GM06990 (cell line): ENCODE data around the gene CNNM2.
"Not testable (repeated sequence)": the region's sequence is repeated elsewhere in the genome, so short reads cannot be mapped to it uniquely, and the experiment has no call there.

Experiments
- DNase-seq: peaks from one replicate; pipeline ENCODE4 v3.0.0-alpha.2; 2011; ENCODE audit not compliant: insufficient read length; ENCODE audit errors: extremely low read depth
- H3K27me3 ChIP-seq: replicated peaks from 2 replicates; pipeline ENCODE4 v1.6.0; 2011; ENCODE audit warnings: low read length; ENCODE audit not compliant: control insufficient read depth, insufficient read depth
- H3K36me3 ChIP-seq: 2 replicates; pipeline ENCODE4 v1.5.1; 2011; ENCODE audit warnings: low read length; ENCODE audit not compliant: control insufficient read depth, insufficient read depth
- H3K4me3 ChIP-seq: replicated peaks from 2 replicates; pipeline ENCODE4 v1.5.1; 2011; ENCODE audit warnings: low read depth, mild to moderate bottlenecking, control low read depth, low read length
- CTCF ChIP-seq: IDR thresholded peaks from 2 replicates; pipeline ENCODE4 v1.5.1; 2011; ENCODE audit warnings: low read length, control low read depth, mild to moderate bottlenecking, inconsistent platforms; ENCODE audit not compliant: insufficient read depth, poor library complexity, severe bottlenecking

The CNNM2 gene

GRCh38 chr10:102959360-102959759 lies 41.3 kb downstream of the CNNM2 start:
- H3K4me3 ChIP-seq = no peak overlapping the region
- TF ChIP-seq CTCF = no peak
- no peaks in the 10 kb centered on the region for H3K36me3 ChIP-seq
- no peaks in the 10 kb centered on the region for H3K27me3 ChIP-seq
- DNase-seq = no peak

- DNase-seq = no peak
- no peaks in the 10 kb centered on the region for H3K27me3 ChIP-seq
- no peak for TF ChIP-seq CTCF
- H3K4me3 ChIP-seq = no peak overlapping the region
- no peaks in the 10 kb centered on the region for H3K36me3 ChIP-seq
These were observed 42.1 kb downstream of the CNNM2 start for GRCh38 chr10:102960157-102960556.

GRCh38 chr10:102962267-102962666 lies 44.2 kb downstream of the CNNM2 start:
- Histone ChIP-seq H3K4me3 (no peak overlapping the region), H3K27me3 (no peaks in the 10 kb centered on the region), H3K36me3 (no peaks in the 10 kb centered on the region)
- no peak for TF ChIP-seq CTCF
- no peak for DNase-seq

- TF ChIP-seq CTCF = no peak
- Histone ChIP-seq H3K27me3 (no peaks in the 10 kb centered on the region), H3K4me3 (no peak overlapping the region), H3K36me3 (no peaks in the 10 kb centered on the region)
- no peak for DNase-seq
These were observed 45.1 kb downstream of the CNNM2 start for GRCh38 chr10:102962951-102963755.

- no peak for TF ChIP-seq CTCF
- H3K27me3 ChIP-seq = no peaks in the 10 kb centered on the region
- DNase-seq = no peak
- no peak overlapping the region for H3K4me3 ChIP-seq
- H3K36me3 ChIP-seq = no peaks in the 10 kb centered on the region
These were observed 45.6 kb downstream of the CNNM2 start for GRCh38 chr10:102963756-102964025.

GRCh38 chr10:102964064-102964463 lies 46.0 kb downstream of the CNNM2 start:
- H3K4me3 ChIP-seq, H3K36me3 ChIP-seq, DNase-seq, H3K27me3 ChIP-seq: not testable (repeated sequence)
